ENCODE measurements around the gene TMEM220. TPM values are rescaled to one million over a fixed set of nuclear protein-coding genes. Genes with fewer than 3 reads are reported as not detected.
A peak's percentile ranks its signal among the peaks of the same experiment; 100 is the strongest.

The TMEM220 gene
- total RNA-seq, 2 donors from 2014 or later: 1.4 to 10.9 TPM

GRCh38 chr17:10705727-10706126 is 24.1 kb downstream of the TMEM220 start:
- Mint-ChIP-seq H3K36me3 (ENCODE audit: low read depth) (peaks cover 36% of the 10 kb centered on the region), H3K4me1 (no peaks in the 10 kb centered on the region), H3K27me3 (ENCODE audit: insufficient read depth) (no peaks in the 10 kb centered on the region), H3K27ac (peak overlapping the region; percentile 35), H3K4me3 (no peak overlapping the region), H3K9me3 (no peaks in the 10 kb centered on the region)
- no peak overlapping the region for H3K4me3 ChIP-seq (ENCODE audit: low read length)
- H3K27me3 ChIP-seq (ENCODE audit: control insufficient read depth, insufficient read depth, low read length, poor library complexity, severe bottlenecking): no peaks in the 10 kb centered on the region
- H3K36me3 ChIP-seq (ENCODE audit: control insufficient read depth, insufficient read depth, low read length): peaks cover 34% of the 10 kb centered on the region
- no peak for TF ChIP-seq CTCF (conservative IDR thresholded peaks at IDR 0.05)
- no peaks in the 10 kb centered on the region for H3K4me1 ChIP-seq (ENCODE audit: control insufficient read depth, insufficient read depth, low read length)
- no peak overlapping the region for H3K9ac ChIP-seq (ENCODE audit: extremely low read depth, low read length, poor library complexity, severe bottlenecking)
- DNase-seq: no peak
- H3K27ac ChIP-seq (ENCODE audit: low read depth, low read length): no peak overlapping the region
- 85 to 88% methylated on average over 4 to 5 of the region's 5 CpGs for WGBS, 2 experiments (ENCODE audit: insufficient coverage in 1 of 2, insufficient read length in 1 of 2)
- H3K9me3 ChIP-seq (ENCODE audit: control insufficient read depth, low read length): no peaks in the 10 kb centered on the region

GRCh38 chr17:10702574-10702973 is 27.2 kb downstream of the TMEM220 start:
- WGBS, 2 experiments (ENCODE audit: insufficient coverage in 1 of 2, insufficient read length in 1 of 2): 93% methylated on average over 2 of the region's 2 CpGs; no CpG with 5 or more reads in 1 of the 2 experiments
- Mint-ChIP-seq H3K4me3 (no peak overlapping the region), H3K27me3 (ENCODE audit: insufficient read depth) (no peaks in the 10 kb centered on the region), H3K27ac (no peak overlapping the region), H3K36me3 (ENCODE audit: low read depth) (peaks cover 19% of the 10 kb centered on the region), H3K4me1 (peaks cover 7% of the 10 kb centered on the region), H3K9me3 (no peaks in the 10 kb centered on the region)
- no peaks in the 10 kb centered on the region for H3K9me3 ChIP-seq (ENCODE audit: control insufficient read depth, low read length)
- DNase-seq: no peak
- H3K27me3 ChIP-seq (ENCODE audit: control insufficient read depth, insufficient read depth, low read length, poor library complexity, severe bottlenecking): no peaks in the 10 kb centered on the region
- H3K27ac ChIP-seq (ENCODE audit: low read depth, low read length): no peak overlapping the region
- TF ChIP-seq CTCF (conservative IDR thresholded peaks at IDR 0.05): no peak
- H3K4me3 ChIP-seq (ENCODE audit: low read length): no peak overlapping the region
- no peaks in the 10 kb centered on the region for H3K4me1 ChIP-seq (ENCODE audit: control insufficient read depth, insufficient read depth, low read length)
- no peak overlapping the region for H3K9ac ChIP-seq (ENCODE audit: extremely low read depth, low read length, poor library complexity, severe bottlenecking)
- H3K36me3 ChIP-seq (ENCODE audit: control insufficient read depth, insufficient read depth, low read length): peaks cover 26% of the 10 kb centered on the region

- no peak overlapping the region for H3K4me3 Mint-ChIP-seq
- H3K4me3 ChIP-seq (ENCODE audit: low read length): no peak overlapping the region
- H3K27me3 Mint-ChIP-seq (ENCODE audit: insufficient read depth): no peaks in the 10 kb centered on the region
- H3K9me3 Mint-ChIP-seq: no peaks in the 10 kb centered on the region
- no peak overlapping the region for H3K27ac ChIP-seq (ENCODE audit: low read depth, low read length)
- DNase-seq: no peak
- H3K36me3 Mint-ChIP-seq (ENCODE audit: low read depth): peaks cover 14% of the 10 kb centered on the region
- TF ChIP-seq CTCF (conservative IDR thresholded peaks at IDR 0.05): no peak
- H3K27ac Mint-ChIP-seq: no peak overlapping the region
- peaks cover 15% of the 10 kb centered on the region for H3K4me1 Mint-ChIP-seq
- peaks cover 12% of the 10 kb centered on the region for H3K36me3 ChIP-seq (ENCODE audit: control insufficient read depth, insufficient read depth, low read length)
- H3K9ac ChIP-seq (ENCODE audit: extremely low read depth, low read length, poor library complexity, severe bottlenecking): no peak overlapping the region
- H3K27me3 ChIP-seq (ENCODE audit: control insufficient read depth, insufficient read depth, low read length, poor library complexity, severe bottlenecking): no peaks in the 10 kb centered on the region
- H3K4me1 ChIP-seq (ENCODE audit: control insufficient read depth, insufficient read depth, low read length): peaks cover 9% of the 10 kb centered on the region
- H3K9me3 ChIP-seq (ENCODE audit: control insufficient read depth, low read length): no peaks in the 10 kb centered on the region
- WGBS, 2 experiments (ENCODE audit: insufficient coverage in 1 of 2, insufficient read length in 1 of 2): 97% methylated on average over 1 of the region's 1 CpG; no CpG with 5 or more reads in 1 of the 2 experiments
Measured at GRCh38 chr17:10699856-10700255, 30.0 kb downstream of the TMEM220 start.
